ENCODE results near the gene PIK3CG.
A peak's percentile ranks its signal among the peaks of the same experiment; 100 is the strongest.

The PIK3CG gene

DNA sequence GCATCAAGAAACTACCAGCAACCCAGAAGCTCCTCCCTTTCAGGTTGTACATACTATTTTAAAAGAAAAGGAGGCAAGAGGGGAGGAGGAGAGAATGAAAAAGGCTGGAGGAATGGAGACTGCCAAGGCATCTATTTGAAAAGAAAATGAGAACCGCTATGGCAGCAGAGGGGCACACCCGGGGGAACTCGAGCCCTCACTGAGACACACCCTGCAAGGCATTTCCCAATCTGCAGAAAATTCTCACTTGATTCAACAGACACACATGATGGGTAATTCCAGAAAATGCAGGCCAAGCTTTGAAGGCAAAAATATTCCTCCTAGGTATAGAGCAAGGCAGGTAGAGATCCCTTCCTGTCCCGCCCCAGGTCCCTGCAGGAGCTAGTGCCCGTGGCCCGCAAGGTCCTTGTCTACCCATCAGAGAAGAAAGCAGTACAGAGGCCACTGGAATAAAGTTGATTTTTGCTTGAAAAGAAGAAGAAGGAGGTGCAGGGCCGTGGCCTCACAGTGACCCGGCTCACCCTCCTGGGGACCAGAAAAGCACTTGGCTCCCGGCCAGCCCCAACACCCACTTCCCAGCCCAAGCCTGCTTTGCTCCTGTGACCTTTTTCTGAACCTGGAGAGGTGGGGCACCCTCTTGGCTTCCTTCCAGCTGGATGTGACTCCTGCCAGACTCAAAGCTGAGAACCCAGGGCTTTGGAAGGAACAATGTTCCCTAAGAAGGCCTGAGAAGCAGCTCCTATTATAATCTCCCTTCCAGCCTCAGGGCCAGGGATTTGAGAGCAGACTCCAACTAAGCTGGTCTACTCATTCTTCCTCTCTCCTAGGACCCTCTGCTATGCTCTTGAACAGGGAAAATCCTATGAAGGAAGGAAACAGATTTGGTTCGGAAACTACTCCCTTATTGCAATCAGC, 6.2 kb upstream of the PIK3CG start:
- peak; percentile 55 for DNase-seq (ENCODE audit: low spot score)

DNA sequence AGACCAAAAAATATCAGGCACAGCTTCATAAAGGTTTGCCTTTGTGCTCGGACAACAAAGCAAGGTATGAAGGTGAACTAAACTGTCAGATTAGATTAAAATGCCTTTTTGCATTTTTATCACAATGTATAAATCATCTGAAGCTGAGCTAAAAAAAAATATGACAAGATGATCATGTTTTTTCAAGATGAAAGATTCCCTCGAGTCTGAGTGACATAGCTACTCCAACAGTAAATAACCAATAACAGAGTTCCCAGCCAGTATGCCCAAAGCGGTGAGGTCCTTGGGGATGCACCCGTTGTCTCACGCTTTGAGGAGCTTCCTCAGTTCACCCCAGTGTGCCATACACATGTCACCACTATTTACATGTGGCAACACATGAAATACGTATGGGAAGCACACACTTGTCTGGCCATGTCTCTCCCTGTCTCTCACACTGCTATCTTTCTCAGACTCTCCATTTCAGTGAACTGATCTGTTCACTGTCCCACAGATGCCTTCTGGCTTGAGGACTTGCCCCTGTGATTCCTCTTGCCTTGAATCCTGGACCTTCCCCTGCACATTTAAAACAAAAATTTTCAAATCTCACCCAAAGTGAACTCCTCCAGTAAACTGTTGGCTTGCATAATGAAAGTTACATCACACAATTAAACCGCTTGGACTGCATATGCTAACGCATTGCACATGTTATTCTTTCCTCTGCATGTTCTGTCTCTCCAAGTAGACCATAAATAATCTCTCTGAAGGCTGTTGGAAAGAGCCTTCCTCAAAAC, 2.6 kb upstream of the PIK3CG start:
- no peak for DNase-seq (ENCODE audit: low spot score)

DNA sequence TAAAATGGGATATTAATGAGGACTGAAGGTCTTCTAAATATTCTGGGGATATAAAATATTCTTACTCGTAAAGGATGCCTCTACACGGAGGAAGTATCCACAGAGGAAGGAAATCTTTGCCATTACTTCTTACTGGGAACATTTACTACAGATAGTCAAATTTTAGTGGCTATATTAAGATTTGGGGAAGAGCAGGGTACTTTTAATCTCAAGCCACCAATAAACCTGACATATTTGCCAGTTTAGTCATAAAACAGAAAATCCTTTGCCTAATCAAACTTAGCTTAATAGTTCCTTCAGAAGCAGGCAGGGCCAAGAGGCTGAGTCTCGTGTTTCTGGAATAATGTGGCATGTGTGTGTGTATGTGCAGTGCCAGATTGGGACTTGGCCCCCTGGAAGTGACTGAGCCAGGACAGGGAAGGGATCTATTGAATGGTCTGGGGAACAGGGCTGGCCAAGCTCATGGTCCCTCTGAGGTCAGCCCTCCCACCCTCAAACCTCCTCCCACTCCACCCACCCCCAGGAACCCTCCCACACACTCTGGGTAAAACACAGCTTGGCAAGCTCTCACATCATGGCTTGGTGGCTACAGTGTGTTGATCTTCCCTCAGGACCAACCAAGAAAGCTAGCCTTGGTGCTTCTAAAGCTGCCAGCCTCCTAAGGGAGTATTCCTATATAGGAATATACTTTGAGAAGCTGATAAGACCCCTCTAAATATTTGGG, 1.6 kb upstream of the PIK3CG start:
- no peak for DNase-seq (ENCODE audit: low spot score)

DNA sequence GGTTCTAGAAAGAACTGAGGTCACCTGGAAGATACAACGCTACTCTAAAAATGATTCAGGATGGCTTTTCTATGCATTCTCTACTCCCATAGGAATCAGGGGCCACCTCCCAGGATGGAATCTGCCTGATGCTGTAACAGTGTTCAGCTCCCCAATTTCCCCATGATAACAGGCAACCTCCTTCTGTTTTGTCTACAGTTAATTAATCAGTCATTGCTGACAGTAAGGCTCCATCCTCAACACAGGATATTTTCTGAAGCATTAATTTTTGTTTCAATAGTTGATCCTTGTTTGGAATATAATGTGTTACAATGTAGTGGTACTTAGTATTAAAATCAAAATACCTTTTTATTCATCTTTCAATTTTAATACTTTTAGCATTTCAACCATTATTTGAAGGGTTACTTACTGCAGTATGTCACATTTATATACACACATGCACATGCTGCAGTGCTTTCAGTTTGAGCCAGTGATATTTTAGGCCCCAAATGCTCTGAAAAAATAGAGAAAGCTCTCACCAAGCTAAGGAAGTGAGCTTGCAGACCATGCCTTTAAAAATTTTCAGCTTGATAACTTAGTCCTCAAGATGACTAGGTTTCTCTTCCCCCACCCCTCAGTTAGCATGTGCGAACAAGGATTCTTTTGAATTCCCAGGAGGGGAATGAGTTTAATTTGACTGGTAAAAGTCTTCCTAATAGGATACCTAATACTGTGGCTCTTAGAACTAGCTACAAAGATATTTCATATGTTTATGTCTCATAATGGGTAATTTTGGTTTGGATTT, 592 bp upstream of the PIK3CG start:
- DNase-seq (ENCODE audit: low spot score) = no peak

DNA sequence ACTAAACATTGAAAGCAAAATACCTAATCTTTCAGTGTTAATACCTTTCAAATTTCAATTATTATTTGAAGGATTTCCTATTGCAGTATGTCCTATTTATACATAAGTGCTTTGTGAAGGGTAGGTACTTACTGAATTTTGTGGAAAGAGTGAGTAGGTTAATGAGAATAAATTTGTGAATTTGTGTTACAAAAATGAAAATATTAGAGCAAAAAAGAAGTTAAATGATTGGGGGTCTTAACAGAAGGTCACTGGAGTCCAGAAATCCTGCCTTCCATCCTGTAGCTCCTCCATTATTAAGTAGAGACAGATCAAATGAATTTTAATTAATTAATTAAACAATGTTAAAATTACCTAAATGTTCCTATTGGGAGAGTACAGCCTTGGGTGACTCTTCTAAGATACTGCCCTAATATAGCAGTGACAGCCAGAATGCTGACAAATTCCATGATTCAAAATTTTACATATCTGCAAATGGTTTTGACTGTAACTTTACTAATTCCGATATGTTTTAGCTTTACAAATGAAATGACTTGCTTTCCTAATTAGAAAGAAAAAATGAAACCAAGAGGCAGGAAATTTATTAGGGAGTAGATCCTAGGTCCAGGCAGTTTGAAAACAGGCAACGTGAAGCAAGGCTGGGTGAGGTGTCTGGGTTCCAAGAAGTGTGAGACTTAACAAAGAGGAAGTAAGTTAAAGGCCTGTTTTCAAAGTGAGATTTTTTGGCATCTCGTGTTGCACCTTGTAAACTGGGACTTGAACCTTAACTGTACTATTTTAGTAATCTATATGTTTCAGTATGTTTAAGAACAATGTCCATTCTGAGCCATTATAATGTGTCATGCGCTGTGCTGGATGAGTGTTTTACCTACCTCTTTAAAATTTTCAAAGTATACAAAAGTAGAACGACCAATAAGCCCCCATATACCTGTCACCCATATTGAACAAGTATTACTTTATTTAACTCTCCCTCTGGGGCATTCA, 1.5 kb downstream of the PIK3CG start:
- DNase-seq (ENCODE audit: low spot score) = no peak

DNA sequence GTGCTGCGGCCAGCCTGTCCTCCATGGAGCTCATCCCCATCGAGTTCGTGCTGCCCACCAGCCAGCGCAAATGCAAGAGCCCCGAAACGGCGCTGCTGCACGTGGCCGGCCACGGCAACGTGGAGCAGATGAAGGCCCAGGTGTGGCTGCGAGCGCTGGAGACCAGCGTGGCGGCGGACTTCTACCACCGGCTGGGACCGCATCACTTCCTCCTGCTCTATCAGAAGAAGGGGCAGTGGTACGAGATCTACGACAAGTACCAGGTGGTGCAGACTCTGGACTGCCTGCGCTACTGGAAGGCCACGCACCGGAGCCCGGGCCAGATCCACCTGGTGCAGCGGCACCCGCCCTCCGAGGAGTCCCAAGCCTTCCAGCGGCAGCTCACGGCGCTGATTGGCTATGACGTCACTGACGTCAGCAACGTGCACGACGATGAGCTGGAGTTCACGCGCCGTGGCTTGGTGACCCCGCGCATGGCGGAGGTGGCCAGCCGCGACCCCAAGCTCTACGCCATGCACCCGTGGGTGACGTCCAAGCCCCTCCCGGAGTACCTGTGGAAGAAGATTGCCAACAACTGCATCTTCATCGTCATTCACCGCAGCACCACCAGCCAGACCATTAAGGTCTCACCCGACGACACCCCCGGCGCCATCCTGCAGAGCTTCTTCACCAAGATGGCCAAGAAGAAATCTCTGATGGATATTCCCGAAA, 2.7 kb downstream of the PIK3CG start:
- no peak for DNase-seq (ENCODE audit: low spot score)

DNA sequence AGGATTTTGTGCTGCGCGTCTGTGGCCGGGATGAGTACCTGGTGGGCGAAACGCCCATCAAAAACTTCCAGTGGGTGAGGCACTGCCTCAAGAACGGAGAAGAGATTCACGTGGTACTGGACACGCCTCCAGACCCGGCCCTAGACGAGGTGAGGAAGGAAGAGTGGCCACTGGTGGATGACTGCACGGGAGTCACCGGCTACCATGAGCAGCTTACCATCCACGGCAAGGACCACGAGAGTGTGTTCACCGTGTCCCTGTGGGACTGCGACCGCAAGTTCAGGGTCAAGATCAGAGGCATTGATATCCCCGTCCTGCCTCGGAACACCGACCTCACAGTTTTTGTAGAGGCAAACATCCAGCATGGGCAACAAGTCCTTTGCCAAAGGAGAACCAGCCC, 3.3 kb downstream of the PIK3CG start:
- DNase-seq (ENCODE audit: low spot score) = no peak

DNA sequence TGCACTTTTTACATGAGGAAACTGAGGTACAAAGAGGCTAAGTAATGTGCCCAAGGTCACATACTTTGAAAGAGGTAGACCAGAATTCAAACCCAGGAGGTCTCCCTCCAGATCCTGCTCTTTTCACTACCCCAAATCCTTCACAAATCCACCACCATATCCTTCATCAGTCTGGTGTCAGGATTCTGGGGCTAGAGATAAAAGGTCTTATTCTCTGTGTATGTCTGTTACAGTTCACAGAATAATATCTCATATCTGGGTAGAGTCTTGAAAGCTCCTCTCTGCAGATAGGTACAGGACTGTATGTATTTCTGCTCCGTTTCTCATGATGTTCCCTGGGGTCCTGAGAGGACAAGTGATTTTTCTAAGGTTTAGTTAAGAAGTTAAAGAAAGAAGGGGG, 4.9 kb downstream of the PIK3CG start:
- no peak for DNase-seq (ENCODE audit: low spot score)

DNA sequence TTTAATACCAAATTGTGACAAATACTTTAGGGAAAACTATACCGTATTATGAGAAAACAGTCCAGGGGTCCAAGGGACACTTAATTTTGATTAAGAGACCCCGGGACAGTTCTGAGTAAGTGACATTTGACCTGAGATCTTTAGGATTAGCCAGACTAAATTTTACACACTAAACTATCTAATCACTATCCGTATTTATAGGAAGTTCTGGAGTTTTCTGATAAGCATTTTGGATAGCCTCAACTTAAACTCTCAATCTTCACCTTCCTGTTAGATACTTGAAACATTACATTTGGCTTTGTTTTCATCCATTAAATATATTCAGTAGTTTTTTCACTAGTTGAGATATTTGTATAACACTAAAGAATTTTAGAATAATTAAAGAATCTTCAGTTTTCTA, 5.4 kb downstream of the PIK3CG start:
- no peak for DNase-seq (ENCODE audit: low spot score)

DNA sequence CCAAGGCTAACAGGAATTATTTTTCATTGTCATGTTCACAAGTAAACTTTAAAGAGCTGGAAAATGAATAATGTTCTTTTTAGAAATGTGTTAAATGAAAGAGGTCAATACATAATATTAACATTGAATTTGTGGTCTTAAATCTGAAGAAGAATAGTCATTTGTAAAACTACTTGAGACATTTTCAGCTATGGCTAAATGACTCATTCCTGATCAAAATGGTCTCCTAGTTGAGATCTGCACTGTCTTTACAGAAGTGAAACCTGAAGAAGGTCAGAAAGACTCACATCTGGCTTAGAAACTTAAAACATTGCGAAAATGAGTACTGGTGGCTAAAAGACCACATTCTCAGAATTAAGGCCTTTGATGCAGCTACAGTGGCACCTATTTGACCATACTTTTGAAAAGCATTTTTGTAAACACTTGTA, 5.9 kb downstream of the PIK3CG start:
- no peak for DNase-seq (ENCODE audit: low spot score)

DNA sequence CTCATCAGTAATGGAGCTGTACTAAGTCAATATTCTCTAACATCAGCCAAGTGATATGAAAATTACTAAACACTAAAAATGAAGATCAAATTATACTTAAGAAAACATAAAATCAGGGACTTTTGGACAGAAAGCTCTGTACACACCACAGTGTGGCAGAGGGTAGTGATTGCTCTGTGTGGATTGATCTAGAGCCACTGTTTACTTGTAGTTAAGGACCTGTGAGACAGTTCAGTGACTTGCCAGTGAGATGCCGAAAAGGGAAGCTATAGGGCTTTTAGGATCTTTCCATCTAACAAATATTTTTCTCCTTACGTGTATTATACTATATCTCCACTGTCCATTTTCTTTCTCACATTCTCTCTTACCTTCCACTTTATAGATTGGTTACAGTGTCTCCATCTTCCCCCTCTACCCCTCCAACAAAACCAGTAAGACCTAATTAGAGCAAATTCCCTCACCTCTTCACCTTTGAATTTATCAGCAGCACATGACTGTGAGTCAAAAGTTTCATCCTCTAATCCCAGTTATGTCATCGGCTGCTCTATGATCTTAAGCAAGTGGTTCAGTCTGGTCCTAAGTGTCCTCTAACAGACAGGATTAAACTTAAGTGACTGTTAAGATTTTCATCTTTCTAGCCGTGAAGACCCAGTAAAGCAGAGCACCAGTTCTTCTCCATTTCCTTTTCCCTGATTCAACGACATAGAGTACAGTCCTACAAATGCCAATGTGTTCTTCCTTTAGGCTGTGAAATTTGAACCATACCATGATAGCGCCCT, 6.9 kb downstream of the PIK3CG start:
- no peak for DNase-seq (ENCODE audit: low spot score)

DNA sequence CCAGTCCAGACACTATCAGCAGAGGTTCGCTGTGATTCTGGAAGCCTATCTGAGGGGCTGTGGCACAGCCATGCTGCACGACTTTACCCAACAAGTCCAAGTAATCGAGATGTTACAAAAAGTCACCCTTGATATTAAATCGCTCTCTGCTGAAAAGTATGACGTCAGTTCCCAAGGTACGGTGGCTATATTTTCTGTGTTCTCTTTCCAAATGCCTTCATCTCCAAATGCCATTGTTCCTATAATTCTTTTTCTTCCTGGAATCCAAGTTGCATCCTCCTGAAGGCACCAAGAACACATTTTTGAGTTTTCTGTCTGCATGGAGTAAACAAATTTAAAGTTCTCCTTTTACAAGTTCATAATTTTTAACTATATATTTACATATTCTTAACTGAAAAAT, 7.7 kb downstream of the PIK3CG start:
- DNase-seq (ENCODE audit: low spot score) = no peak

DNA sequence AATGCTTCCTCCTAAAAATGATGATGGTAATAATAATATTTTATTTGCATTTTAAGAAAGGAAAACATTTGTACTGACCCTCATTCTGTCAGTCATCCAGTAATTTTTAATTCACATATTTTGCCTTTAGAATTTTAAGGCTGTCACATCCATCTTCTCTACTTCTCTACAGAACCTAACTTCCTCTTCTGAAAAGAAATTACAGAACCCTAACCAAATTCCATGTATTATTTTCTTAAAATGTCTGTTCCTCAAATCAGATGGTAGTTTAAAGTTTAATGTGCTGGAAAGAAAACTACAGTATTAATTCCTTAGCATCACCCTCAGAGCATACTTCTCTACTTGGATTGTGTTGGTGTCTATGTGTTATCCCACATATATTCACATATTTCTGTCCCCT, 9.0 kb downstream of the PIK3CG start:
- DNase-seq (ENCODE audit: low spot score) = no peak

DNA sequence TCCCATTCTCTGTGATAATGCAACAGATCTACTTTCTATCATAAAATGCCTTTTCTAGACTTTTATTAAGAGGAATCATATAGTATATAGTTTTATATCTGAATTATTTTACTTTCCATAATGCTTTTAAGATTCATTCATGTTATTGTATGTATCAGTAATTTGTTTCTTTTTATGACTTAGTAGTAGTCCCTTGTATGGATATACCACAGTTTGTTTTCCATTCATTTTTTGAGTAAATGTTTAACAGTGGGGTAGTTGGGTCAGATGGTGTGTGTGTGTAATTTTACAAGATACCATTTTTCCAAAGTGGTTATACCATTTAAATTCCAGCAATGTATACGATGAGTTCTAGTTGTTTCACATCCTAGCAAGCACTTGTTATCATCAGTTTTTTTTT, 10.4 kb downstream of the PIK3CG start:
- no peak for DNase-seq (ENCODE audit: low spot score)

DNA sequence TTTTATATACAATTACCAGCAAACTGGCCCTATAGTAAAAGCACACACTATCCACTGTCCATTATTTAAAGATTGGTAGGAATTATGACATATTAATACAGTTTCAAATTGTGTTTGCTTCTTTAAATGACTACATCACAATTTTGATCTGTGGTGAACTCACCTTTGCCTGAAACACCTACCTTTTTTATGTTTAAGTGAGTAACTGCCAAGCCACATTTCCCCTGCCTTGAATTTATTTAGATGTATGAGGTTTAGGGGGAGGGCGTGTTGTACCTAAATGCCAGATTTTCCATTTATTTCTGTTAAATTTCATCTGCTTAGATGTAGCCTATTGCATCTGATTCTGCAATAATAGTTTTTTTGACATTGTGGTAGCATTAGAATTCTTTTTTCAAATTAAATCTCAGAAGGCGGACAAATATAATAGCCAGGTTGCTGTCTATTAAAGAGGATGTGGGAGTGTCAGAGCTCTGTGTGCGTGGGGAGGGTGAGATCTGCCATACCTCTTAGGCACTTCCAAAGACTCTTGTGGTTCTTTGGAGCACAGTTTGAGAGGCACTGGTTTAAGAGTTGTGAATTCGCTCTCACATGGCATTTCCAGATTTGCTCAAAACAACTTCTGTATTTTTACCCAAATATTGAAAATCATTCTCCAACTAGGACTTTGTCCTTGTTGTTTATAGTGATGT, 13.8 kb downstream of the PIK3CG start:
- DNase-seq (ENCODE audit: low spot score) = no peak

DNA sequence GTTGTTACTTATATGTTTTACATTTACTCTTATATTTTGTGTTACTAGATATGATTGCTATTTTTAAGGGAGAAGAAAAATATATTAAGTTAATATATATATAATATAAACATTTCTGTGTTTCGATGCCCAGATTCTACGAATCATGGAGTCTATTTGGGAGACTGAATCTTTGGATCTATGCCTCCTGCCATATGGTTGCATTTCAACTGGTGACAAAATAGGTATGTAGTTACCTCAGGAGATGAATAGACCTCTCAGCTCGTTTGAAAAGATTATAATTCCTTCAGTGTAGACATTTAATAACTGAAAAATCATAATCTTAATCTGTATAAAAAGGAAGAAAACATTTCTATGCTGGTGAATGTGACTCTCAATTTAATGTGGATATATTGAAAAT, 16.9 kb downstream of the PIK3CG start:
- DNase-seq (ENCODE audit: low spot score) = no peak

DNA sequence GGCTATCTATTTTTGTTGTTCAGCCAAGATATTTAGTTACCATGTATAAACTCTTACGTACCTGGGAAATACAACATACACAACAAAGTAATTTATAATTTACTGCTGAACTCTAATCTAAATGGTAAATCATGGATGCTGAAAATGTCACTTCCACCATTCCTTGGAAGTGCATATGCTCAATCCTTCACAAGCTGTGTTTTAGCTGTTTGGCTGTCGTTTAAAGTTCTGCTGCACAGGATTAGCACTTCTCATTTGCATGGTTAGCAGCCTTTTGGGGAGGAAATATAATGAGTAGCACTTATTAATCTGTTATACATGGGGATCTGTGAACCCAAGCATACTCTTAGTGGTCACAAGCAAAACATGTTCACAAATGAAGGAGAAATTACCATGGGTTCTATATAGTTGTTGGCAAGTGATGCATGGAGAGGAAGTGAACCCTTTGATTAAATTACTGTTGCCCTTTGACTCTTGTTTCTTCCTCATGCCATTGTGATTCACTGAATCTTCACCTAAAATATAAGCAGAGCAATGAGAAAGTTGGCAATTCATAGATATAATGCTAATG, 18.5 kb downstream of the PIK3CG start:
- DNase-seq (ENCODE audit: low spot score) = no peak

DNA sequence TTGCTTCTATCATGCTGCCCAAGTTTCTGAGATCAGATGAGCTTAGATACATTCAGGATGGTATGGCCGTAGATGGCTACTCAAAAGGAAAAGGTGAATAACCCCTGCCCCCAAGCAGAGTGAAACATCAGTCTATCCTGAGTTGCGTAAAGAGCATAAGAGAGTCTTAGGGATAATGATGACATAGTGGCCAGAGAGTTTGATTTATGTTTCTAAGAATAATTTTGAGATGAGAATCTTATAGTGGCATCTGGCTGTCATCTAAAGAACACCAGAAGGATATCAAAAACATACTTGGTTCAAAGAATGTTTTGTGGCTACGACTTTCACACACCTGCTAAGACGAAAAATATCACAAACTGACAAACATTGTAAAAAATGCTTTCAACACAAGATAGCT, 20.6 kb downstream of the PIK3CG start:
- DNase-seq (ENCODE audit: low spot score) = no peak
